HuH-7 (cell line): ENCODE results near the gene KRT82.
"Not testable (repeated sequence)": the region's sequence is repeated elsewhere in the genome, so short reads cannot be mapped to it uniquely, and the experiment has no call there.

Experiments used
- DNase-seq: peaks from one replicate; pipeline ENCODE4 v3.0.0; 2011; ENCODE audit warnings: low spot score

Gene KRT82

DNA sequence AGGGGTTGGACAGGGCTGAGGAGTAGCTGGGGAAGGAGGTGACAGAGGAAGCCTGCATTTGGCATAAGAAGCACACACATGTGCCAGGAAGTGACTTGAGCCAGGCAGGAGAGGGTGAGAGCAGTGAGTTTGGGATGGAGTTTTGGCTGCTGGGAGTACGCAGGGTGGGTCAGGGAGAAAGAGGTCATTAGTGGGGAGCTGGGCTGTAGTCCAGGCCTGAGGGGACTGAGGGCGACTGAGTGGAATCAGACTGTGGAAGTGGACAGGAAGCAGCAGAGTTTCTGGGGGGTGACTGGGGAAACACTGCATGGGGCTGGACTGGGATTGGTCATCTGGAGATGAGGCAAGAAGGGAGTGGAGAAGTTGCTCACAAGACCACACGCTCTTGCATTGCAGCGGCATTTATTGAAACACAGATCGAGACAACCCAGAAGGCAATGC is 46.5 kb downstream of the KRT82 start:
- no peak for DNase-seq

DNA sequence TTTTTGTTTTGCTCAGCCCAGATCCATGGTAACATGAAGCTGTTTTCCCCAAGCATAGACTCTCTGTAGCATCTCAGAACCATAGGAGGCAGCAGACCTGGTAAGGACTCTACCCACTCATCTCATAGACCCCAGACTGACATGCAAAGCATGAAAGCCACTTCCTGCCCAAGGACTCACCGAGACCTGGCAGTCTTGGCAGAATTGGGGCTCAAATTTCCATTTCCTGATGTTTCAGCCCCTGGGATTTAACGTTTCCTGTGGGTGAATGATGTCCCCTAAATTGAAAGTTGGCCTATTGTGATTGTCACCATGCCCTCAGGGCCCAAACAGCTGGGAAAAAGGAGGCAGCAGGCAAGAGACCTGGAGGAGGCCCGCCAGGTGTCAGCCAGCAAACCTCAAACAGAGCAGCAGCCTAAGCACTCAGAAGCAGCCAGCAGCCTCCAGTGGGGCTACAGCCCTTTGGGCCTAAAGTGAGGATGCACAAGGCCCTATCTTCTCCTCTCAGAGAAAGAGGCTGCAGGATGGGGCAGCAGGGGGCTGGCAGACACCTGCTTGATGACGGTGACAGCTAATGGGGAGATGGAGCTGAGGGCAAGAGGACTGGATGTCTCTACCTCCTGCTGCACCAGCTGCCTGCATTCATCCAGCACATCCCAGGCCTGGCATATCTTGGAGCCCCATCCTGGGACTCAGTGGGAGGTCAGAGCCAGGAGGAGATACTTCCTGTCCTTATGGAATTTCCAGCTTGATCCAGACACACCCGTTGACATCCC is 47.4 kb downstream of the KRT82 start:
- DNase-seq: no peak

DNA sequence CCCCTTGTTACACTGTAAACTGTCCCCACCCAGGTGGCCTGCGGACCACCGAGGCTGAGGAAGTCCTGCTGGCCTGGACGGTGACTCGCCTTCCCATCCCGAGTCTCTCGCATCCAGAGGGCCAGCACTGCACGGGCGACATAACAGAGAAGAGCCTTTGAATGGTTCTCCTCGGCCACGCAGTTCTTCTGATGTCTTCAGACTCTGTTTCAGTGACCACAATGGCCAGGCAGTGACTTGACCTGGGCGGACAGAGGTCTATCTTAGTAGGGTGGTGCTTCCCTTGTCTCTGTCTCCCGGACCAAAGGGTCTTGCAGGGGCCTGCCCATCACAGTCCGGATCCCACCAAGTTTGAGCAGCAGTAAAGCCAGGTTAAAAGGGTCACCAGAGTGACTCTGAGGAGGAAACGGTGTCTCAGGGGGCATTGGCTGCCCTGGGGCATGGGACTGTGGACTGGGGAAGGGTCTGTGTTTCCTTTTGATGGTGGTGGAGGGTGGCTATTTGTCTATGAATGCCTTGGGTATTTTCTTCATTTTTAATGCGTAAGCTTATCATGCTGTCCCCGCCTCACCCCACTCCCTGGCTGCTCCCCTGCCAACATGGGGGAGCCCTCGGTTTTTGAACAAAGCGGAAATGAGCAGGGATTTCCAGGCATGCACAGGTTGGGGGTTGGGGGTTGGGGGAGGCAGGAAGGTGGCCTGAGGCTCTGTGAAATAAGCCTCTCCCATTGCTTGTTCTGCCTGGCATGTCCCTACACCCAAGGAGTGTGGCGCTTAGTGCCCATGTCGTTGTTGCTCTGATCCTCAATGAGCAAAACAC is 49.2 kb downstream of the KRT82 start:
- no peak for DNase-seq

DNA sequence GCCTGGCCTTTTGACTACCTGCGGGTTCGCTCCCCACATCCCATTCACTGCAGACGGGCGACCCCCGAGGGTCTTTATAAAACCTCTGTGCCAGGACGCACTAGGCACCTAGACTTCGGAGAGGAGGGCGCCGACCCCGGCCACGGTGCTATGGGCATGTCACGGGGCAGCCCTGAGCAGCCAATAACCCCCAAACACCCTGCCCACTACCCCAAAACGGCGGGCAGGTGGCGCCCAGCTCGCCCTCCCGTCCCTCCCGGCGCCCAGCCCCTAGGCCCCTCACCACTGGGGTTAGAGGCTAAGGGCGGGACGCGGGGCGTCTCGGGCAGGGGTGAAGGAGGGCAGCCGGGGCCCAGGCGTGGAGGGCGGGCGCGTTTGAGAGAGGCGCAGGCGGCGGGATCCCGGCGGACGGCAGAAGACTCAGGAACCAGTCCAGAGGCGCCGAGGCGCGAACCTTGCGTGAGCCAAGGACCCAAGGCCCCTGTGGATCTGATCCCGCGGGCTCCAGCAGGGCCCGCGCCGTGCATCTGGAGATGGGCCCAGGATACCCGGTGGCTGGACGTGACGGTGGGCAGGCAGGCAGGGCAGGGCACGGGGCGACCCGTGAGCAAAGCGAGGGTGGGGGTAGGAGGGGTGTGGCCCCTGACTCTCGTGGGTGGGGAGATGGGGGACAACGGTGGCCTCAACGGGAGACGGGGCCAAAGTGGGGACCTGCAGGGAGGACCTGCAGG is 49.9 kb downstream of the KRT82 start:
- no peak for DNase-seq

DNA sequence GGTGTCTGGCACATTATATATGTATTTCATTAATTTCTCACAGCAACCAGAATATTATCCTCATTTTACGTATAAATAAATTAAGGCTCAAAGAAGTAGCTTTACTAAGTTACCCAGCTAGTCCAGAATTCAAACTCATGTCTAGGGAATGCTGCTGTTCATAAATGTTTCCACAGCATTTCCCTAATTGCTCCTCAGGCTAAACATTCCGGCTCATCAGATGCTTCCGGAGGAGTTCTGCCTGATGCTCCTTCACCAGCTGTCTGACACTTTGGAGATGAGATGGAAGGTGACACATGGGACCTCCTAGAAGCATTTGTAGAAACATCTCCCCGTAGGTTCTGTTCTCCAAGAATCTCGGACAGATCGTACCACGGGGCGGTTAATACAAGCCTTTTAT is 51.0 kb downstream of the KRT82 start:
- no peak for DNase-seq

DNA sequence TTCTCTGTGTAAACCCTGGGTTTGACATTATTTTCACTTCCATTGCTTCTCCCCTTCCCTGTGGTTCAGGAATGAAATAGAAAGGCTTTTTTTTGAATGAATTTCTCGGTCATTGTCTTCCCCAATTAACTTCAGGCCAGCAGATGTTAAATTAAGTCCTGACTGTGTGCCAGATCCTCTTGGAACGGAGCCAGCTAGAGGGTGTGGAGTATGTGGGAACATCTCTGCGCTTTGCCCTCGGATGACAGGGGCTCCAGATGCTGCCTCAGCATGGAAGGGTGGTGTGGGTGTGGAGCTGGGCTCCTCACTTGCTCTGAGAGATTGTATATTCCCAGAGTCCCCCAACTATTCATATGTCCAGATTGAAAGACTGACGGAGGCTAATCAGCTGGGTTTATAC is 51.9 kb downstream of the KRT82 start:
- no peak for DNase-seq

DNA sequence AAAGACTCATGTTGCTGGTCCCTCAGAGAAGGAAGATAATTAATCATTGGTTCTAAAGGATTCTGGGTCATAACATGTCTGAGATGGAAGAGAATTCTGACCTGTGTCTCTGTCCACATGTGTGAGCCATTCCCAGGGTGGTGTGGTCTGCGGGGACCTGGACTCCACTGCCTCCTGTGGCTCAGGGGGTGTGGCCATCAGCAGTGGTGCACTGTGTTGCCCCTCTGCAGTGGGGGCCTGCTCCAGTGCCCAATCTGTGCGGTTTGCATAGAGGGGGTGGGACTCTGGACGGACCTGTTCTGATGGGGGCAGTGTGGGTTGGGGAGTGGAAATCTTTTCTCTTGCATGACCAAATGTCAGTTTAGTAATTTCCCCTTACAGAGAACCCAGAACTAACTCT is 52.4 kb downstream of the KRT82 start:
- DNase-seq: no peak

DNA sequence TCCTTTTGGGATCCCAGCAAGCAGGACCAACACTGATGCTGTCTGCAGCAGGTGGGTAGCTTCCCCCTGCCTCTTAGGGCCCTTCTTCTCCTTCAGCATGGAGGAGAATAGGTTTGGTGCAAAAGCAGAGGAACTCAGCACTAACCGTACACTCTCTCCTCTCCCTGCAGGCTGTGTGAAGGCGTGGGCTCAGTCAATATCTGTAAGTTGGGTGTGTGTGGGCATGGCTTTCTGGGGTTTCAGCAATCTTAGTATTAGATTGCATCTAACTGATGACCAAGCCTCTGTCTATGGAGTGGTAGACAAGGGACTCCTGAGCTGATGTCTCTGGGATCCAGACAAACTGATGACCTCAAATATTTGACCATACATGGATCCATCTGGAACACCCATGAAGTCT is 53.2 kb downstream of the KRT82 start:
- no peak for DNase-seq

DNA sequence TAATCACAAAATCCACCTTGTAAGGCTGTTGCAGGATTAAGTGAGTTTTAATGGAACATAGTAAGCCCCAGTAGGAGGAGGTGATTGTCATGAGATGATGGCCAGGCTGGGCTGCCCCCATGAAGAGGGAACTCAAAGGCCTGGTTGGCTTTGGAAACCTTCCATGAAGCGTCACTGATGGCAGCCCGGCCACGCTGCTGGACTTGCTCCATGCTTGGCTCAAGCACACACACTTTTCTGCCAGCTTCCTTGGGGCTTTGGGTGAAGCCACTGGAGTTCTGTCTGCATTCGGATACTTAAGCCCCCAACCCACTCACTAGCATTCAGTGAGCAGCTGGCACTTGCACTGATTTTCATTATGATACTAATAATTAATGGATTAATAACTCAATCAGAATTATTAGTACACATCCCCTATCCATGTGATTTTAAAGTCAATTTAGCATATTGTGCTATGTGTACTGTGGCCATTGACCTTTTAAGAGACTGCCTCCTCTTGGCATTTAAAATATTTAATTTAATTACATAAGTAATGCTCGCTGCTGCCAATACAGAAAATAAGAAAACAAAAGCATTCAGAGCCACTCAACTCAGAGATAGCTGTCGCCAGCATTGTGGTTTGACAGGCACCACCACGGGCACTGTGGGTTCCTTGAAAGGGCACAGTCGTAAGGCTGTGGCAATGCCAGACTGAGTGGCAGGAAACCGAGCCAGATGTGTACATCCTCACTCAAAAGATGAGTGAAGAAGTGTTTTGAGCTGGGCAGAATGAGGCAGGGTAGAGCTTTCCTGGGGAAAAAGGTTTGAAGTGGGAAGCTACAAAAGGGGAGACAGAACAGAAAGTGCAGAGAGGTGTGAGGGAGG is 54.7 kb downstream of the KRT82 start:
- no peak for DNase-seq

DNA sequence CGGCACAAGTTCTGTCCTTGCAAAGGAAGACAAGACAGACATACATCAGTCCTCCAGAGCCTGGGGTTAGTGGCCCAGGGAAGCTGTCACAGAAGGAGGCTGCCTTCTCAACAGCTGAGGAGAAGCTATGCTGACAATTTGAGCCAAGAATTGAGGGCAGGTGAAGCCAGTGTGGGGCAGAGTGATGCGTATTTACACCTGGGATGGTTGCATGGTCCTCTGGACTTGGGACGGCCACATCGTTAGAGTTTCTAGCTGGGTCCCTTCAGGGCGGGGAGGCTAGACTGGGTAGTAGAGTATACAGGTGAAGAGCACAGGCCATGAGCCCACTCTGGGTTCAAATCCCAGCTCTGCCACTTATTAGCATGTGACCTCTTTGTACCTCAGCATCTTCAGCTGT is 55.3 kb downstream of the KRT82 start:
- no peak for DNase-seq

DNA sequence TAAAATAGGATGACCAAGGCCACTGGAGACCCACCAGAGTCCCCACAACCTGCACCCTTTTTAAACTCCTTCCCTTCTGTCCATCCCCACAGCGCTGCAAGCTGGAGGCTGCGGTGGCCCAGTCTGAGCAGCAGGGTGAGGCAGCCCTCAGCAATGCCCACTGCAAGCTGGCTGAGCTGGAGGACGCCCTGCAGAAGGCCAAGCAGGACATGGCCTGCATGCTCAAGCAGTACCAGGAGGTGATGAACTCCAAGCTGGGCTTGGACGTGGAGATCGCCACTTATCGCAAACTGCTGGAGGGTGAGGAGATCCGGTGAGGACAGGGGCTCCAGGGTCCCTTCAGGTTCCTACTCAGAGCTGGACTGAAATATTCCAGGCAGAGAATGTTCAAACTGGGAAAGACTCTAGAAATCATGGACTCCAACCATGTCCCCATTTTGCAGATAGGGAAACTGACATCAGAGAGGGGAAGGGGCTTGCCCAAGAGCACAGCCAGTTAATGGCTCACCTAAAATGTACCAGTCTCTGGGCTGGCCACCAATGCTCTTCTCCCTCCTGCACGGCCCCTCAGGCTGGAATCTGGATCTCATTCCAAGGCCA is 56.0 kb downstream of the KRT82 start:
- DNase-seq: no peak

DNA sequence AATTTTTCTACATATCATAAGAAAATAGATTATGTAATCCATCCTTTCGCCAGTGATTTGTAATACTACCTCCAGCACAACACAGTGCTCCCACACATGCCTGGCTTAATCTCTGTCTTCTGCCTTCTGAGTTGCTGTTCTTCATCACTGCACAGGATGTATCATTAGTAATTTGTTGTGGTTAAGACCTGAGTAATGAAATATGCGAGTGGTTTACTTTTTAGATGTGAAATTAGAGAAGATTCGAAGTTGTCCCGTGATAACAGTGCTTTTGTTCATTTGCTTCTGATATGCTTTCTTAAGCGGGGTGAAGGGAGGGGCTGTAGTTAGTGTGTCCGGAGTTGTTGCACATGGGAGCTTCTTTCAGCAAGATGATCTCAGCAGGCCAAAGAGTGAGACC is 56.9 kb downstream of the KRT82 start:
- no peak for DNase-seq

DNA sequence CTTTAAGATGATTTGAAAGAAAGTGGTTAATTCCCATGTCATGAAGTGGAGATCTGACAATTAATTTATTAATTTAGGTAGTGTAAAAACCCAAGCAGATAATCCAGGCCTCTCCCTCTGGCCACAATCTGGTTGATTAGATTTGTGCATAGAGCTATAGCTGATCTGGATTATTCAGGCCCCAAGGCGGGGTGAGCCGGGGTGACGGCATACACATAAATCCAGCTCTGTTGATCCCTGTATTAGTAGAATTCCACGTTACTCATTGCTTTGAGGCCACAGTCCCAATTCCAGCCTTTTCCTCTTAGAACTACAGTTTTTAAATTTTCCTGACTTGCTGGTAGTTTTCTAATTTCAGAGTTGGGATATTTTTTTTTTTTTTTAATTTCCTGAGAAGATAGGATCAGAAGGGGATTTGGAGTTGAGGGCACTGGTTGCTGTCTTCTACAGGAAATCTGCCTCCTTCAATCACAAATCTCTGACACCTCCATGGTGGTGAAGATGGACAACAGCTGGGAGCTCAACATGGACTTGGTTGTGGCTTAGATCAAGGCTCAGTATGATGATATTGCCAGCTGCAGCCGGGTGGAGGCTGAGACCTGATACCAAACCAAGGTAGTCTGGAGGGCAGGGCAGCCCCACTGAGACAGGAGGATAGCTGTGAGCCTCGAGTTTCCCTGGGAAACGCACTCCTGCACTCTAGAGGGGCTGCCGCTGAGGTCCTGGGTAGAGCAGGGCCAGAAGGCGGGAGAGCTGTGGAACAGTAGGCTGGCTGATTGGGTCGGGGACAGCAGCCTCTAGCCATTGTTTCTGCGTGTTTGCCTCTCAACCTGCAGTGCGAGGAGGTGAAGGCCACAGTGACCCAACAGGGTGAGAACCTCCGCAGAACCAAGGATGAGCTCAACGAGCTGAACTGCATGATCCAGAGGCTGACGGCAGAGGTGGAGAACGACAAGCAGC is 58.3 kb downstream of the KRT82 start:
- DNase-seq: no peak

DNA sequence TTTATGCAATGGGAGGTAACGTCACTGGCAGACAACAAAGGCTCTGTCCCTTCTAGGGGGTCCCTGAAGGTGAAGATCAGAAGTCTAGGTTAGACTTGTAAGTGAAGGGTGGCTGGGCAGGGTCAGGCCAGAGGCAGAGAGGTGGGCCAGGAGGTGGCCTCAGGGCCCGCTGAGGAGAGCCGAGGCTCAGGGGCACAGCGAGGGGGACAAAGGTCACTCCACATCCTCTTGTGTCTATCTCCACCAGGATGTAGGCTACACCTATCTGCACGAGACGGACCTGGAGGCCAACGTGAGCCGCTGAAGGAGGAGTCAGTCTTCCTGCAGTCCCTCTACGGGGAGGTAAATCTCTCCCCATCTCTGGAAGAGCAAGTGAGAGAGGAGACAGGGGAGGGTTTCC is 59.1 kb downstream of the KRT82 start:
- DNase-seq: no peak

DNA sequence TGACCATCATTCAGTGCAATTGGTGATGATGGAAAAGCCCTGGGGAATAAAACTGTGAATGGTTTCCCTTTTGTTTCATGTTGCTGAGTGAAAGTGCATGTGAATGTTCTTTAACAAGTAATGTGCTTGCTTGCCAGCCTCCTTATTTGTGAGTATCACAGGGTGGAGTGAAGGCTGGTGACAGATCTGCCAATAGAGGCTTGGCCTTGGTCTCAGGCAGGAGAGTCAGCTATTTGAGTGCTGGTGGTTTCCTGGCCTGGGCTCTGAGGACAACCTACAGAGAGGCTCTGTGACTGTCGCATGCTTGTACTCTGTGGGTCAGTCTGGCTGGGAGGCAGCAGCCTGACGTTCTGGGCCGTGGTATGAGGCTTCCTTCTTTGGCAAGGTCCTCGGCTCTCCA is 59.5 kb downstream of the KRT82 start:
- DNase-seq: no peak

DNA sequence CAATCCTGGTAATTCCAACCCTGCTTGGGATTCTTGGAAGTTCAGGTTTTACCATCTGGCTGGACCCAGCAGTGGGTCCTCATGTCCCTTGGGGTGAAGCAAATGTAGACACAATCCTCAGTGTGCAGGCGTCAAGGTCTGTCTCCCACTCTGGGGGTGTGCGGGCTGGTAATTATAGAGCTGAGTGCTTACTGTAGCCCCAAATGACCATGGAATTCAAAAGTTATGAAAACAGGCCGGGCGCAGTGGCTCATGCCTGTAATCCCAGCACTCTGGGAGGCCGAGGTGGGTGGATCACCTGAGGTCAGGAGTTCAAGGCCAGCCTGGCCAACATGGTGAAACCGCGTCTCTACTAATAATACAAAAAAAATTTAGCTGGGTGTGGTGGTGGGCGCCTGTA is 61.1 kb downstream of the KRT82 start:
- not testable (repeated sequence) for DNase-seq

DNA sequence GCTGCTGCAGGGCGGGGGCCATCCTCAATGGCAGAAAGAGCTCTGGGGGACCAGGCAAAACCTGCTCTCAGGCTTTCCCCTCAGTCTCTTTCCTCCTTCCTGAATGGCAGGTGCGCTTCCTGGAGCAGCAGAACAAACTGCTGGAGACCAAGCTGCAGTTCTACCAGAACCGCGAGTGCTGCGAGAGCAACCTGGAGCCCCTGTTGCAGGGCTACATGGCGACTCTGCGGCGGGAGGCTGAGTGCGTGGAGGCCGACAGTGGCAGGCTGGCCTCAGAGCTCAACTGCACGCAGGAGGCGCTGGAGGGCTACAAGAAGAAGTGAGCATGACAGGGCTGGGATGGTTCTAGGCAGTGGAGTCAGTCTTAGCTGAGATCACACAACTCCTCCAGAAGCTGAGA is 62.0 kb downstream of the KRT82 start:
- no peak for DNase-seq
